Activated naive CD8-positive, alpha-beta T cell treated with anti-CD3 and anti-CD28 coated beads, Interleukin-2, amount 50 U/mL, for 24 hours (primary cell): ENCODE measurements around the gene IRF2BP1.
"Not testable (repeated sequence)": the region's sequence is repeated elsewhere in the genome, so short reads cannot be mapped to it uniquely, and the experiment has no call there.

Source experiments
- ATAC-seq: fragments of 150-1000 bp; cut with Tn5 transposase; one replicate; pipeline ENCODE4 v1.10.0; 2021
- DNase-seq: peaks from one replicate; pipeline ENCODE4 v3.0.0; 2021
- H3K27ac Mint-ChIP-seq: one replicate; pipeline ENCODE4 v1.8.0; 2021; ENCODE audit warnings: mild to moderate bottlenecking, mixed read lengths
- H3K27me3 Mint-ChIP-seq: one replicate; pipeline ENCODE4 v1.8.0; 2021; ENCODE audit warnings: mixed read lengths
- H3K36me3 Mint-ChIP-seq: one replicate; pipeline ENCODE4 v1.8.0; 2021; ENCODE audit warnings: low read depth, mixed read lengths
- H3K4me1 Mint-ChIP-seq: one replicate; pipeline ENCODE4 v1.8.0; 2021; ENCODE audit warnings: mixed read lengths
- H3K4me3 Mint-ChIP-seq: one replicate; pipeline ENCODE4 v1.8.0; 2021; ENCODE audit warnings: mild to moderate bottlenecking, moderate library complexity, mixed read lengths
- H3K9me3 Mint-ChIP-seq: one replicate; pipeline ENCODE4 v1.8.0; 2021; ENCODE audit warnings: mixed read lengths

Gene IRF2BP1

GRCh38 chr19:45895983-45896599 lies 10.2 kb upstream of the IRF2BP1 start:
- not testable (repeated sequence) for H3K27ac Mint-ChIP-seq, H3K9me3 Mint-ChIP-seq, H3K27me3 Mint-ChIP-seq, ATAC-seq, H3K4me3 Mint-ChIP-seq, H3K4me1 Mint-ChIP-seq, DNase-seq
- peaks cover 12% of the 10 kb centered on the region for H3K36me3 Mint-ChIP-seq

- H3K4me3 Mint-ChIP-seq = no peak overlapping the region
- DNase-seq = no peak
- peaks cover 12% of the 10 kb centered on the region for H3K36me3 Mint-ChIP-seq
Observed at GRCh38 chr19:45895519-45895972, 9.6 kb upstream of the IRF2BP1 start.

GRCh38 chr19:45890877-45891276 lies 4.9 kb upstream of the IRF2BP1 start:
- H3K4me1 Mint-ChIP-seq = peaks cover 7% of the 10 kb centered on the region
- no peak for DNase-seq
- H3K4me3 Mint-ChIP-seq = no peak overlapping the region

More at GRCh38 chr19:45895519-45895972, 9.6 kb upstream of the IRF2BP1 start:
- no peak for ATAC-seq
- Mint-ChIP-seq H3K4me1 (peaks cover 3% of the 10 kb centered on the region), H3K9me3 (no peaks in the 10 kb centered on the region), H3K27me3 (no peaks in the 10 kb centered on the region), H3K27ac (no peak overlapping the region)

DNA sequence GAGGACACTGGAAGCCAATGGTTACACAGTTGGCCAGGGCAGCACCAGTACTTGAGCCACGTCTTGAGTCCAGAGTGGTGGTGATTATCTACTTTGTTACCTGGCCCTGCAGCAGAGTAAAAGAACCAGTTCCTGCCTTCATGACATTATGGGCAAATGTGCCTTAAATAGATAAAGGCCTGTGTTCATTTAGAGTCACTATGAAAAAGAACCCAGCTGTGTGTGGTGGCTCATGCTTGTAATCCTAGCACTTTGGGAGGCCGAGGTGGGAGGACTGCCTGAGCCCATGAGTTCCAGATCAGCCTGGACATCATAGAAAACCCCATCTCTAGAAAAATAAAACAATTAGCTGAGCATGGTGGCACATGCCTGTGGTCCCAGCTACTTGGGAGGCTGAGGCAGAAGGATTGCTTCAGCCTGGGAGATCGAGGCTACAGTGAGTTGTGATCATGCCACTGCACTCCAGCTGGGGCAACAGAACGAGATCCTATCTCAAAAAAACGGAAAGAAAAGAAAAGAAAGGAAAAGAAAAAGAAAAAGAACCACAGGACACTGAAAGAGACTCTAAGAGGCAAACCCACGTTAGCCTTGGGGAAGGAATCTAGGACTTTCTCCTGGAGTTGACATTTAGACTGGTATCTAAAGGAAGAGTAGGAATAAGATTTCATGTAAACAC lies 3.4 kb upstream of the IRF2BP1 start:
- no peak for ATAC-seq
- no peaks in the 10 kb centered on the region for H3K9me3 Mint-ChIP-seq
- H3K4me1 Mint-ChIP-seq = peaks cover 12% of the 10 kb centered on the region
- H3K27ac Mint-ChIP-seq = no peak overlapping the region
- DNase-seq = no peak
- no peaks in the 10 kb centered on the region for H3K27me3 Mint-ChIP-seq
- no peaks in the 10 kb centered on the region for H3K36me3 Mint-ChIP-seq
- H3K4me3 Mint-ChIP-seq = no peak overlapping the region

More at GRCh38 chr19:45890877-45891276, 4.9 kb upstream of the IRF2BP1 start:
- ATAC-seq = no peak
- Mint-ChIP-seq H3K27ac (no peak overlapping the region), H3K9me3 (no peaks in the 10 kb centered on the region), H3K27me3 (no peaks in the 10 kb centered on the region), H3K36me3 (no peaks in the 10 kb centered on the region)

DNA sequence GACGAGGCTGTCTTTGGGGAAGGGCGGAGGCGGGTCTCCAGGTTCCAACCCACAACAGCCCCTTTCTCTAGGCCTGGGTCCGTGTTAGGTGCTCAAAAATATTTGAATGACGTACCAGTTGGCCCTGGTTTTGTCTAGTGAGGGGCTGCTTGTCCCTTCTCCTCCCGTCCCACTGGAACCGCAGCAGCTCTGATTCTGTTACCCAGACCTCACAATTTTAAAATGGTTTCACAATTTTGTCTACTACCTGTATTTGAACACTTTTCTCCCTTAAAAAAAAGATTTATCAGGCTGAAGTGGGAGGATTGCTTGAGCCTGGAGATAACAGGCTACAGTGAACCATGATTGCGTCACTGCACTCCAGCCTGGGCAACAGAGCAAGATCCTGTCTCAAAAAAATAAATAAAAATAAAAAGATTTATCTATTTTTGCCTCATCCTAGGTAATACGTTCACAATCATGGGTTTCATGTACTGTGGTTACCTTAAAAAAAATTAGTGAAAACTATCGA lies 1.3 kb upstream of the IRF2BP1 start:
- H3K9me3 Mint-ChIP-seq = no peaks in the 10 kb centered on the region
- no peaks in the 10 kb centered on the region for H3K27me3 Mint-ChIP-seq
- H3K4me1 Mint-ChIP-seq = peaks cover 22% of the 10 kb centered on the region
- H3K36me3 Mint-ChIP-seq = peaks cover 2% of the 10 kb centered on the region
- DNase-seq (no peak), ATAC-seq (no peak)
- H3K27ac Mint-ChIP-seq = peak overlapping the region; percentile 90
- peak overlapping the region; percentile 85 for H3K4me3 Mint-ChIP-seq

DNA sequence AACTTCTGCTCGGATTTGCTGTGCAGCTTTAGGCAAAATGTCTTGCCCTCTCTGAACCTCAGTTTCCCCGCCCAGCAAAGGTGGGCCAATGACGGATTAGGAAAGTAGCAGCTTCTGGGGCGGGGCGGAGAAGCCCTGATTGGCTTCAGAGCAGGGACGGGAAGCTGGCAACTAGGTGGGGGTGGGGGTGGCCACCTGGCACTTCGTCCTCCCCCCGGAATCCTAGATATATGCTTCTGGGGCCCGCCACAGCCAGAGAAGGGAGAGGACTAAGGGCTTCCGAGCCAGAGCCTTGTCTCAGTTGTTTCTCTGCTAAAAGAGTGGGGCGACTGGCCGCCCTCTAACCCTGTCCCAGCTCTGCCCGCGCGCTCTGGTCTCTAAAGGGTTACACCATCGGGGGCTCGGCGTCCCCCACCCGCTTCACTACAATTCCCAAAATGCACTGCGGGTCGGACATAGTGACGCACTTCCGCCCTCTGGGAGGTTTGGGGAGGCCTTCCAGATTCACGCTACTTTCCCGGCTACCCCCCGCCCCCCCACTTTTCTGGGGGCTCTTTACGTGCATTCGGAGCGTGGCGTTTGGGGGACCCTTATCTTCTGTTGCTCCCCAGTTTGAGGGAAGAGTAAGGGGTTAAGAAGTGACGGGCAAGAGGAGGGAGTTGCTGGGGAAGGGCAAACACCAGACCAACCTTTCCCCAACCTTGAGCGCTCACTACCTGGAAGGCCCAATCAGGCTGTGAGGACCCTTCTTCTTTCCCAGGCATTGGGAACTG lies 672 bp upstream of the IRF2BP1 start:
- DNase-seq (peak; percentile 90), ATAC-seq (peak; percentile 79)
- H3K27me3 Mint-ChIP-seq = no peaks in the 10 kb centered on the region
- peak overlapping the region; percentile 85 for H3K4me3 Mint-ChIP-seq
- peaks cover 26% of the 10 kb centered on the region for H3K4me1 Mint-ChIP-seq
- peaks cover 2% of the 10 kb centered on the region for H3K36me3 Mint-ChIP-seq
- no peaks in the 10 kb centered on the region for H3K9me3 Mint-ChIP-seq
- peak overlapping the region; percentile 90 for H3K27ac Mint-ChIP-seq

- DNase-seq (peak; percentile 55), ATAC-seq (peak; percentile 18)
- Mint-ChIP-seq H3K9me3 (no peaks in the 10 kb centered on the region), H3K36me3 (peaks cover 2% of the 10 kb centered on the region), H3K27me3 (no peaks in the 10 kb centered on the region), H3K27ac (no peak overlapping the region), H3K4me1 (peaks cover 29% of the 10 kb centered on the region), H3K4me3 (peak overlapping the region; percentile 68)
Observed at GRCh38 chr19:45884682-45885555, 1.0 kb downstream of the IRF2BP1 start.

DNA sequence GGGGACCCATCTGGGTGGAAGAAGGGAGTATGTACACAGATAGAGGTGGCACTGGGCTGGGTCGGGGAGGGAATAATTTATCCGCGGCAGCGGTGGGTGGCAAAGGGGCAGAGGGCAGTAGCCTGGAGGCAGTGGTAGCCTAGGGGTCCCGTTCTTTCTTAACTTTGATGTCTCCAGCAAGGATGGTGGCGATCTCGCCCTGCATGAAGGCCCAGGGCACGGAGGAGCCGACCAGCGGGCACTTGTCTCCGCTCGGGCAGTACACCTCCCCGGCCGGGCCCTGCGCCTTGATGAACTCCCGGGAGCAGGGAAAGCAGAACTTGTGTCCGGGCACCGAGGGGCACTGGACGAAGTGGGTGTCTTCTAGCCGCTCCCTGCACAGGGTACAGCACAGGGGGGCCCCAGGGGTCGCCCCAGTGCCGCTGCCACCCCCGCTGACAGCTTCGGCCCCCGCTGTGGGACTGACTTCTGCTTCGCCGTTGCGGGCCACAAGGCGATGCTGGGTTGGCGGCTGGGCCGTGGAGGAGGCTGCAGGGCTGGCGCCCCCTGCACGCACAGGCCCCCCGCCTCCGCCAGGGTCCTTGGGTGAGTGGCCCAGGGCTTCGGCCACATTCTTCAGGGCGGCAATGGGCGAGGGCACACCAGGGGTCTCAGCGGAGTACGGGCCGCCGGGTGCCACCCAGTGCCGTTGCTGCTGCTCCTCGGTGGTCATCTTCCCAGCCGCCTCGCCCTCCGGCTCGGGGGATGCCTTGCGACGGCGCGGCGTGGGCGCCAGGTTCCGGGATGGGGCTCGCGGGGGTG lies 1.9 kb downstream of the IRF2BP1 start:
- H3K27me3 Mint-ChIP-seq = no peaks in the 10 kb centered on the region
- no peaks in the 10 kb centered on the region for H3K9me3 Mint-ChIP-seq
- ATAC-seq (no peak), DNase-seq (no peak)
- H3K4me3 Mint-ChIP-seq = peak overlapping the region; percentile 81
- peaks cover 29% of the 10 kb centered on the region for H3K4me1 Mint-ChIP-seq
- no peak overlapping the region for H3K27ac Mint-ChIP-seq
- peaks cover 2% of the 10 kb centered on the region for H3K36me3 Mint-ChIP-seq

GRCh38 chr19:45883586-45883880 lies 2.4 kb downstream of the IRF2BP1 start:
- Mint-ChIP-seq H3K27me3 (peaks cover under 1% of the 10 kb centered on the region), H3K4me1 (peaks cover 31% of the 10 kb centered on the region), H3K4me3 (peak overlapping the region; percentile 81), H3K36me3 (peaks cover 2% of the 10 kb centered on the region), H3K9me3 (no peaks in the 10 kb centered on the region), H3K27ac (peak overlapping the region; percentile 53)
- DNase-seq (no peak), ATAC-seq (no peak)

DNA sequence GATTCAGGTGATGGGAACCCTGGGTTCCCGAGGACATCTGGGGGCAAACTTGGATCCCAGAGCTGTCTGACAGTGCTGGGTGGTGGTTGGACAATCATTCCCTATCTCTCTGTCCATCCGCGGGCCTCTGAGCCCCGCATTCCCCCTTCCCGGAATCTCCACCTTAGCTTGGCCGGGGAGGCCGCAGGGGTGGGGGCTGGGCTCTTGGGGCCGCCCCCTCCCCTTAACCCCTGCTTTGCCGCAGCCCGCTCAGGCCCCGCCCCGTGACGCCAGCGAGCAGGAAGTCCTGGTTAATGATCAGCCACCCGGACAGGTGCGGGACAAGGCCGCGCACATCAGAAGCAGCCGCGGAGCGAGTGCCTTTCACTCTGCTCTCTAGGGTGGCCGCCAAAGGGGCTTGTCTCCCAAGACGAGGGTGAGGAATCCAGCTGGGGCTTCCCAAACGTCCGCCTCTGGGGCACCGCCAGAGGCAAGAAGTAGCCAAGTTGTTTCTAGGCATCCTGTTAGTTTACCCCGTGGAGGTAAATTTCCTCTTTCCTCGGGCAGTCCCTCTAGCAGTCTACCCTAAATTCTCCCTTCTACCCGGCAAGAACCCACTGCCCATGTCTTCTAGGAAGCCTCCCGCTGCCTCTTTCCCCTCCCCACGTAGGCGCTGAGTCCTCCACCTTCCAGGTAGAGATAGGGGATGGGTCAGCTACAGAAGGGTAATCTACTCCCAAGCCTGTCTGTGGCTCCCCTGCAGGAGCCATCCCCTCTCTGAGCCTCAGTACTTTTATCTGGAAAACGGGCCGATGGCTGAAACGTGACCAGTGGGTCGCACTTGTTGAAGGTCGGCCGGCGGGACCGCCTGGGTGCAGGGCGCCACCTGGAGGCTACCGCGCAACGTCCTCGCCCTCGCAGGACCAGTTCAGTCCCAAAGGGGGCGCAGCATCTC lies 3.0 kb downstream of the IRF2BP1 start:
- peak; percentile 92 for DNase-seq
- H3K27me3 Mint-ChIP-seq = peaks cover 3% of the 10 kb centered on the region
- H3K36me3 Mint-ChIP-seq = peaks cover 2% of the 10 kb centered on the region
- H3K4me1 Mint-ChIP-seq = peaks cover 34% of the 10 kb centered on the region
- ATAC-seq = peak; percentile 29
- H3K27ac Mint-ChIP-seq = peak overlapping the region; percentile 53
- H3K9me3 Mint-ChIP-seq = no peaks in the 10 kb centered on the region
- peak overlapping the region; percentile 81 for H3K4me3 Mint-ChIP-seq

- Mint-ChIP-seq H3K9me3 (no peaks in the 10 kb centered on the region), H3K27me3 (peaks cover 8% of the 10 kb centered on the region), H3K4me3 (no peak overlapping the region), H3K27ac (no peak overlapping the region), H3K36me3 (peaks cover 2% of the 10 kb centered on the region), H3K4me1 (peaks cover 37% of the 10 kb centered on the region)
- DNase-seq (no peak), ATAC-seq (no peak)
Observed at GRCh38 chr19:45881909-45882528, 3.9 kb downstream of the IRF2BP1 start.

GRCh38 chr19:45881082-45881908 lies 4.6 kb downstream of the IRF2BP1 start:
- H3K4me1 Mint-ChIP-seq = peaks cover 37% of the 10 kb centered on the region
- peaks cover 2% of the 10 kb centered on the region for H3K36me3 Mint-ChIP-seq
- no peak for ATAC-seq
- H3K27me3 Mint-ChIP-seq = peaks cover 10% of the 10 kb centered on the region
- no peak for DNase-seq
- H3K9me3 Mint-ChIP-seq = no peaks in the 10 kb centered on the region
- no peak overlapping the region for H3K27ac Mint-ChIP-seq
- no peak overlapping the region for H3K4me3 Mint-ChIP-seq
